Lower leg skin (tissue), 3 donors: ENCODE measurements around the gene SEC61A2.

ENCODE experiments used
- POLR2A ChIP-seq, 2 donors: fragments of 450-650 bp; IDR thresholded peaks; one replicate each; pipeline ENCODE4 v1.6.1; 2016 to 2017; ENCODE audit warnings: antibody characterized with exemption in 2 of 2, mild to moderate bottlenecking in 1 of 2, moderate library complexity in 1 of 2
- TF ChIP-seq, protein P1 (sequence below), 3 donors: fragments of 450-650 bp; IDR thresholded peaks; one replicate each; pipeline ENCODE4 v1.5.1; 2016; ENCODE audit warnings: antibody characterized with exemption in 3 of 3, mild to moderate bottlenecking in 3 of 3, moderate library complexity in 2 of 3

DNA sequence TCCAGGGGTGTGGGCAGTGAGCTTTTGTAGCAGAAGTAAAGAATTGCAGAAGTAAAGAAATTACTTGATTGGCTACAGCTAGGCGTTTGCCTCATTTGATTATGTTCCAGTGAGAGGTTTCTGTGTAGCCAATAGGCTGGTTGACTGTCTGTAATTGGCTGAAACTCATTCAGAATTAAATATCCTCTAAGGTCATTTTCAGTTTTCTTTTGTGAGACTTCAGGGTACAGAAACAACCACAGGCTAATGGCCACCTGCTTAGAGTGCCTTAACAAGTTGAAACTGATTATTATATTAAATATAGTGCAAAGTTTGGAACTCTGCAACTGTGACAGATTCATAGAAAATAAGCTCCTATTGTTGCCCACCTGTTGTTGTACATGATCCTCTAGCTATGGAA, 10.6 kb downstream of the SEC61A2 start:
- TF ChIP-seq, protein P1, sequence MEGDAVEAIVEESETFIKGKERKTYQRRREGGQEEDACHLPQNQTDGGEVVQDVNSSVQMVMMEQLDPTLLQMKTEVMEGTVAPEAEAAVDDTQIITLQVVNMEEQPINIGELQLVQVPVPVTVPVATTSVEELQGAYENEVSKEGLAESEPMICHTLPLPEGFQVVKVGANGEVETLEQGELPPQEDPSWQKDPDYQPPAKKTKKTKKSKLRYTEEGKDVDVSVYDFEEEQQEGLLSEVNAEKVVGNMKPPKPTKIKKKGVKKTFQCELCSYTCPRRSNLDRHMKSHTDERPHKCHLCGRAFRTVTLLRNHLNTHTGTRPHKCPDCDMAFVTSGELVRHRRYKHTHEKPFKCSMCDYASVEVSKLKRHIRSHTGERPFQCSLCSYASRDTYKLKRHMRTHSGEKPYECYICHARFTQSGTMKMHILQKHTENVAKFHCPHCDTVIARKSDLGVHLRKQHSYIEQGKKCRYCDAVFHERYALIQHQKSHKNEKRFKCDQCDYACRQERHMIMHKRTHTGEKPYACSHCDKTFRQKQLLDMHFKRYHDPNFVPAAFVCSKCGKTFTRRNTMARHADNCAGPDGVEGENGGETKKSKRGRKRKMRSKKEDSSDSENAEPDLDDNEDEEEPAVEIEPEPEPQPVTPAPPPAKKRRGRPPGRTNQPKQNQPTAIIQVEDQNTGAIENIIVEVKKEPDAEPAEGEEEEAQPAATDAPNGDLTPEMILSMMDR (IDR thresholded peaks at IDR 0.05) = no peak
- no peak for TF ChIP-seq POLR2A (IDR thresholded peaks at IDR 0.05)
